K562 (cell line): Measurements from ENCODE around the gene PHF5A. TPM values are rescaled to one million over a fixed set of nuclear protein-coding genes. Genes with fewer than 3 reads are reported as not detected.

Experiments used
- CHD7 ChIP-seq: fragments of 200-600 bp; sonication (generic); IDR thresholded peaks from one replicate; pipeline ENCODE4 v1.6.1; 2012; ENCODE audit warnings: mild to moderate bottlenecking, low read depth, low read length, inconsistent platforms
- MYC ChIP-seq, 2 experiments: fragments of 250-450 bp in 1 of 2; sonication (Bioruptor Pico) in 1 of 2; IDR thresholded peaks; 2 replicates each; pipeline versions ENCODE4 v1.5.1 to v1.6.1; 2012 to 2021; ENCODE audit warnings: low read depth in 2 of 2, borderline replicate concordance in 1 of 2, improper control_type of control experiment in 1 of 2, low read length in 1 of 2, mild to moderate bottlenecking in 1 of 2, moderate library complexity in 1 of 2
- REST ChIP-seq, 2 experiments: fragments of 450-650 bp; formaldehyde crosslinking in 1 of 2; IDR thresholded peaks; 2 replicates each; pipeline versions ENCODE4 v1.4.0 to v1.6.1; 2014 to 2020; ENCODE audit warnings: mild to moderate bottlenecking in 2 of 2, borderline replicate concordance in 1 of 2, low read depth in 1 of 2
- polyA plus RNA-seq, 8 experiments: library from polyadenylated mRNA; depleted of rRNA in 4 of 8; stranded (reverse) in 5 of 8; unstranded in 3 of 8; fragments of >200 nt; fragmentation: Nextera tagmentation in 2 of 8; fragmentation: Illumina TruSeq in 1 of 8; extraction: Ambion mirVana in 2 of 8; extraction: Trizol in 1 of 8; gene quantifications; 2 replicates each; pipeline versions ENCODE4 v1.2.1 to v1.2.3, GENCODE V29; 2011 to 2014; ENCODE audit warnings: inconsistent platforms in 1 of 8, missing spikeins in 1 of 8
- total RNA-seq, 7 experiments: library from RNA; depleted of rRNA in 6 of 7; stranded (reverse); fragments of >200 nt in 6 of 7; fragmentation: Illumina TruSeq in 2 of 7; extraction: Trizol in 2 of 7; gene quantifications; 2 replicates each; pipeline versions ENCODE4 v1.2.1 to v1.2.3, GENCODE V29; 2011 to 2021; ENCODE audit warnings: low replicate concordance in 1 of 7
- TF ChIP-seq, protein P1 (sequence below): sonication (generic); IDR thresholded peaks from 2 replicates; pipeline ENCODE4 v1.6.1; 2016

Gene PHF5A
- total and polyA plus RNA-seq, 9 of the 15 experiments (the other 6 are each of a cell fraction or from before 2014, with no cell fraction given), result 14.2 to 144 (median 101) TPM

- TF ChIP-seq MYC (IDR thresholded peaks at IDR 0.05; ENCODE audit: low read depth, low read length) (peak; percentile 45; the same call in 1 of the 2 replicates), MYC (CRISPR knock-in tag; IDR thresholded peaks at IDR 0.05; ENCODE audit: borderline replicate concordance, low read depth) (no peak), REST (IDR thresholded peaks at IDR 0.05; ENCODE audit: borderline replicate concordance) (0 out of 2 replicates have a peak, but pooled peaks have one; percentile 13), REST (CRISPR knock-in tag; IDR thresholded peaks at IDR 0.05; ENCODE audit: low read depth) (no peak), CHD7 (no peak)
- TF ChIP-seq, protein P1, sequence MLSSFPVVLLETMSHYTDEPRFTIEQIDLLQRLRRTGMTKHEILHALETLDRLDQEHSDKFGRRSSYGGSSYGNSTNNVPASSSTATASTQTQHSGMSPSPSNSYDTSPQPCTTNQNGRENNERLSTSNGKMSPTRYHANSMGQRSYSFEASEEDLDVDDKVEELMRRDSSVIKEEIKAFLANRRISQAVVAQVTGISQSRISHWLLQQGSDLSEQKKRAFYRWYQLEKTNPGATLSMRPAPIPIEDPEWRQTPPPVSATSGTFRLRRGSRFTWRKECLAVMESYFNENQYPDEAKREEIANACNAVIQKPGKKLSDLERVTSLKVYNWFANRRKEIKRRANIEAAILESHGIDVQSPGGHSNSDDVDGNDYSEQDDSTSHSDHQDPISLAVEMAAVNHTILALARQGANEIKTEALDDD, result no peak
Measured at GRCh38 chr22:41512421-41513194, 44.1 kb upstream of the PHF5A start (continued).
